HG03575 (cell line): ENCODE results near the gene ARHGDIB.

ENCODE experiments used
- ATAC-seq: cut with Tn5 transposase; IDR thresholded peaks from one replicate; pipeline ENCODE4 v1.9.1; 2021; ENCODE audit not compliant: unreplicated experiment, insufficient number of reproducible peaks, low FRiP score; ENCODE audit errors: extremely low read depth

The ARHGDIB gene

GRCh38 chr12:14986449-14986848, 25.0 kb upstream of the ARHGDIB start:
- no peak for ATAC-seq

- ATAC-seq, result no peak
Observed at GRCh38 chr12:14984766-14985285, 23.4 kb upstream of the ARHGDIB start.

GRCh38 chr12:14984036-14984435, 22.6 kb upstream of the ARHGDIB start:
- ATAC-seq, result no peak

- no peak for ATAC-seq
Observed at GRCh38 chr12:14982991-14983390, 21.6 kb upstream of the ARHGDIB start.

- no peak for ATAC-seq
Observed at GRCh38 chr12:14982562-14982961, 21.2 kb upstream of the ARHGDIB start.

- ATAC-seq, result no peak
Observed at GRCh38 chr12:14981049-14981448, 19.6 kb upstream of the ARHGDIB start.

- no peak for ATAC-seq
Observed at GRCh38 chr12:14979468-14979867, 18.1 kb upstream of the ARHGDIB start.

- no peak for ATAC-seq
Observed at GRCh38 chr12:14976658-14977057, 15.3 kb upstream of the ARHGDIB start.

GRCh38 chr12:14975457-14975856, 14.1 kb upstream of the ARHGDIB start:
- no peak for ATAC-seq

GRCh38 chr12:14974633-14975032, 13.2 kb upstream of the ARHGDIB start:
- ATAC-seq, result no peak

- no peak for ATAC-seq
Observed at GRCh38 chr12:14972816-14973215, 11.4 kb upstream of the ARHGDIB start, which contains the start of gene PDE6H. TSS of gene PDE6H (plus strand) at chr12:14973042. CDS start at chr12:14978013, 4,971 bp downstream.

GRCh38 chr12:14970473-14970872, 9.1 kb upstream of the ARHGDIB start:
- no peak for ATAC-seq

GRCh38 chr12:14968478-14968877, 7.1 kb upstream of the ARHGDIB start:
- ATAC-seq, result no peak

- ATAC-seq, result no peak
Observed at GRCh38 chr12:14965221-14965620, 3.8 kb upstream of the ARHGDIB start.

- no peak for ATAC-seq
Observed at GRCh38 chr12:14964406-14964805, 3.0 kb upstream of the ARHGDIB start.

GRCh38 chr12:14963520-14963919, 2.1 kb upstream of the ARHGDIB start:
- ATAC-seq, result no peak

- no peak for ATAC-seq
Observed at GRCh38 chr12:14962797-14963196, 1.4 kb upstream of the ARHGDIB start.

GRCh38 chr12:14962153-14962539, 745 bp upstream of the ARHGDIB start:
- ATAC-seq, result no peak

GRCh38 chr12:14960548-14961465, 594 bp downstream of the ARHGDIB start:
- ATAC-seq, result peak; percentile 4

GRCh38 chr12:14959916-14960496, 1.4 kb downstream of the ARHGDIB start:
- no peak for ATAC-seq
